GM13976 (cell line): ENCODE measurements around the gene CA6.

Experiments
- DNase-seq: peaks from one replicate; pipeline ENCODE4 v3.0.0; 2012; ENCODE audit warnings: low spot score
- CTCF ChIP-seq: IDR thresholded peaks from 2 replicates; pipeline ENCODE4 v1.5.1; 2012; ENCODE audit warnings: borderline replicate concordance, mild to moderate bottlenecking; ENCODE audit not compliant: insufficient read depth; ENCODE audit errors: extremely low read depth, missing control alignments, control extremely low read depth
- in situ Hi-C: fragments of 300-500 bp; cut with MboI; formaldehyde crosslinking; loops from one replicate; pipeline ENCODE4 v1.12.0; 2022; ENCODE audit warnings: low sequenced_read_pairs, mixed read lengths, inconsistent platforms; ENCODE audit not compliant: unreplicated experiment

Gene CA6

GRCh38 chr1:8943498-8944405 lies 1.9 kb upstream of the CA6 start:
- DNase-seq = no peak
- in situ Hi-C loops = no loop called here
- no peak for TF ChIP-seq CTCF

- in situ Hi-C loops = no loop called here
- no peak for DNase-seq
- TF ChIP-seq CTCF = no peak
Measured at GRCh38 chr1:8947127-8947691, 1.5 kb downstream of the CA6 start.

- no peak for TF ChIP-seq CTCF
Measured at GRCh38 chr1:8950309-8950708, 4.6 kb downstream of the CA6 start.

GRCh38 chr1:8951231-8951630 lies 5.6 kb downstream of the CA6 start:
- no peak for TF ChIP-seq CTCF
- DNase-seq = no peak
- in situ Hi-C loops = no loop called here

More at GRCh38 chr1:8950309-8950708, 4.6 kb downstream of the CA6 start:
- no peak for DNase-seq
- in situ Hi-C loops = no loop called here

GRCh38 chr1:8955406-8955805 lies 9.7 kb downstream of the CA6 start:
- no peak for TF ChIP-seq CTCF
- no peak for DNase-seq
- in situ Hi-C loops = no loop called here

- DNase-seq = no peak
- no peak for TF ChIP-seq CTCF
- in situ Hi-C loops = no loop called here
Measured at GRCh38 chr1:8956461-8957349, 11.0 kb downstream of the CA6 start.
